Psoas muscle (tissue), 8 donors: ENCODE results near the gene PRMT7. TPM values are rescaled to one million over a fixed set of nuclear protein-coding genes. Genes with fewer than 3 reads are reported as not detected.
A peak's percentile ranks its signal among the peaks of the same experiment; 100 is the strongest.

Source experiments
- ATAC-seq, 4 donors: fragments of 200-7000 bp; cut with Tn5 transposase; one replicate each; pipeline ENCODE4 v1.9.1; 2020; ENCODE audit warnings: moderate library complexity in 3 of 4, mild to moderate bottlenecking in 2 of 4
- DNase-seq, 2 donors: peaks; one replicate each; pipeline ENCODE4 v3.0.0-alpha.2; 2020
- H3K27ac ChIP-seq: fragments of 200-600 bp; one replicate; pipeline ENCODE4 v1.8.0; 2022
- H3K27me3 ChIP-seq, 3 donors: fragments of 200-600 bp in 1 of 3; one replicate each; pipeline versions ENCODE4 v1.6.1 to v1.8.0; 2013 to 2022; ENCODE audit warnings: low read length in 2 of 3, mild to moderate bottlenecking in 2 of 3, moderate library complexity in 1 of 3; ENCODE audit not compliant: insufficient read depth in 3 of 3
- H3K36me3 ChIP-seq, 2 donors: fragments of 200-600 bp in 1 of 2; one replicate each; pipeline versions ENCODE4 v1.6.1 to v1.8.0; 2013 to 2022; ENCODE audit warnings: low read depth in 1 of 2, mild to moderate bottlenecking in 1 of 2, moderate library complexity in 1 of 2; ENCODE audit not compliant: insufficient read depth in 1 of 2
- H3K4me1 ChIP-seq: fragments of 200-600 bp; one replicate; pipeline ENCODE4 v1.8.0; 2022
- H3K4me3 ChIP-seq: fragments of 200-600 bp; one replicate; pipeline ENCODE4 v1.8.0; 2022; ENCODE audit warnings: mild to moderate bottlenecking
- H3K9me3 ChIP-seq: fragments of 200-600 bp; one replicate; pipeline ENCODE4 v1.8.0; 2022
- WGBS, 3 donors: extraction: QIAGEN DNeasy Blood & Tissue Kit; methylation state at CpG; one replicate each; pipeline versions ENCODE4 v1.1.6 to v1.1.7; 2013; 5-methylcytosine and 5-hydroxymethylcytosine counted together
- intact Hi-C, 2 donors: fragments of 100-400 bp; cut with DNase I; formaldehyde crosslinking; loops; one replicate each; pipeline versions ENCODE4 v1.11.0 to v1.14.2; 2022
- polyA plus RNA-seq, 3 donors: library from polyadenylated mRNA; stranded (reverse); fragments of 200-250 nt; gene quantifications; one replicate each; pipeline ENCODE4 v1.2.3, GENCODE V29; 2013
- total RNA-seq, 4 donors: library from RNA; stranded (reverse); fragmentation: NEBNext Ultra II Directional in 2 of 4; extraction: Animal tissue kit (Norgen Biotek cat#: 25700) in 2 of 4; gene quantifications; one replicate each; pipeline versions ENCODE4 v1.2.1 to v1.2.4, GENCODE V29; 2021 to 2023
- TF ChIP-seq, protein P1 (sequence below): fragments of 200-600 bp; IDR thresholded peaks from one replicate; pipeline ENCODE4 v1.8.0; 2022; ENCODE audit warnings: antibody characterized with exemption
- donor health status: healthy with polysubstance abuse.
- donor health status: DM: no; HTN: no; CAD: no; lungs with moderate emphysema.
- donor health status: Bipolar disorder and iron deficiency.
- donor health status: healthy.
- donor health status: DM: yes; HTN: yes; CAD: no.
- donor health status: DM: no; HTN: no; CAD: no.
- donor health status: DM: no; HTN: no; CAD: no.
- donor health status: DM: yes; HTN: yes; CAD: no.

Gene PRMT7
- total and polyA plus RNA-seq, 7 donors: 18.9 to 45.1 (median 26.0) TPM

DNA sequence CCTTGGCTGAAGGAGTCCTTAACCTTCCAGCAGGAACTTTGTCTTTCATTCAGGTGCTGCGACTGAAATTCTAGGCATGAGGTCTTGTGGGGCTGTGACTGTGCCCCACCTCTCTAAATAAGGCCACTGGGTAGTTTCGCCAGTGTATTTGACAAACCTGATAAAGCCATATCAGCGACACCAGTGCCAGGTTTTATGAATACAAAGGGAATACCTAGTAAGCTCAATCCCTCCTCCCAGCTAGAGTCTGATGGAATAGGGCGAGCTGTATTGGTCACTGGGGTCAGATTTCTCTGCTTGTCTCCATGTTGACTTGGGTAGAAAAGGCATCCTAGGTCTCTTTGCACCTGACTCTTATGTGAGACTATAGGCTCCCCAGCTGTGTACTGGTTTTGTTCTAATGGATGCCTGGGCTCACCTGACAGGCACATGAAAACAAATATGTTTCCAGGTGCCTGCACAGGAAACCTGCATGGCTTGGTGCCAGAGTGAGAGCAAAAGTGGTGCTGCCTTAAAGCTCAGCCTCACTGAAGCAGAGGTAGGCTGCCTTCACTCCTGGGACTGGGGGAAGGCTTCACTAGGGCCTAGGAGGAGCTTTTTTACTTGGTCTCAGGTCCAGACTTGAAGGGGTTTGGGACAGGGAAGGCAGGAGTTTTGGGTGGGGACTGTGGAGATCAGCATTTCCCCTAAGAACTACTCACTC, 38.2 kb upstream of the PRMT7 start:
- WGBS, 3 donors: 79 to 93% (median 90%) methylated on average over 4 of the region's 4 CpGs
- Histone ChIP-seq H3K4me3 (peak overlapping the region; percentile 97), H3K36me3 (peaks cover 0 to 88% of the 10 kb centered on the region in 2 donors), H3K27ac (peak overlapping the region; percentile 92), H3K27me3 (no peaks in the 10 kb centered on the region), H3K4me1 (peaks cover 86% of the 10 kb centered on the region), H3K9me3 (no peaks in the 10 kb centered on the region)
- intact Hi-C loops: no loop called here
- DNase-seq (no peak), ATAC-seq (no peak)
- TF ChIP-seq, protein P1, sequence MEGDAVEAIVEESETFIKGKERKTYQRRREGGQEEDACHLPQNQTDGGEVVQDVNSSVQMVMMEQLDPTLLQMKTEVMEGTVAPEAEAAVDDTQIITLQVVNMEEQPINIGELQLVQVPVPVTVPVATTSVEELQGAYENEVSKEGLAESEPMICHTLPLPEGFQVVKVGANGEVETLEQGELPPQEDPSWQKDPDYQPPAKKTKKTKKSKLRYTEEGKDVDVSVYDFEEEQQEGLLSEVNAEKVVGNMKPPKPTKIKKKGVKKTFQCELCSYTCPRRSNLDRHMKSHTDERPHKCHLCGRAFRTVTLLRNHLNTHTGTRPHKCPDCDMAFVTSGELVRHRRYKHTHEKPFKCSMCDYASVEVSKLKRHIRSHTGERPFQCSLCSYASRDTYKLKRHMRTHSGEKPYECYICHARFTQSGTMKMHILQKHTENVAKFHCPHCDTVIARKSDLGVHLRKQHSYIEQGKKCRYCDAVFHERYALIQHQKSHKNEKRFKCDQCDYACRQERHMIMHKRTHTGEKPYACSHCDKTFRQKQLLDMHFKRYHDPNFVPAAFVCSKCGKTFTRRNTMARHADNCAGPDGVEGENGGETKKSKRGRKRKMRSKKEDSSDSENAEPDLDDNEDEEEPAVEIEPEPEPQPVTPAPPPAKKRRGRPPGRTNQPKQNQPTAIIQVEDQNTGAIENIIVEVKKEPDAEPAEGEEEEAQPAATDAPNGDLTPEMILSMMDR: no peak

DNA sequence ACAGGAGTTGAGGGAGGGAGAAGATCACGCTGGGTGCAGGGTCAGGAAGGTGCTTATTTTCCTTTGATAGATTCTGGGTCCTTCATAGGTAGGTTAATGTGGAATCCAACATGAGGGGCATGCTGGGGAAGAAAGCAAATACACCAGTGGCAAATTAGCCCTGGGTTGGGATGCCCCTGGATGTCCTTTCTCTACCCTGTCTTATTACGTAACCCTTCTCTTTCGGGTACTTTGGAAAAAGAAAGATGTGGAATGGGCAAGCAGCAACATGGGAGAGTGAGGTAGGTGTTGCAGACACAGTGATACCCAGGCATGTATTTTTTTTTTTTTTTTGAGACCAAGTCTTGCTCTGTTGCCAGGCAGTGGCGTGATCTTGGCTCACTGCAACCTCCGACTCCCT, 37.4 kb upstream of the PRMT7 start:
- intact Hi-C loops: no loop called here
- TF ChIP-seq, protein P1: no peak
- ATAC-seq (no peak), DNase-seq (no peak)
- Histone ChIP-seq H3K27me3 (no peaks in the 10 kb centered on the region), H3K27ac (peak overlapping the region; percentile 92), H3K4me3 (peak overlapping the region; percentile 97), H3K4me1 (peaks cover 78% of the 10 kb centered on the region), H3K36me3 (peaks cover 0 to 85% of the 10 kb centered on the region in 2 donors), H3K9me3 (no peaks in the 10 kb centered on the region)
- 79 to 92% (median 81%) methylated on average over 5 of the region's 5 CpGs for WGBS, 3 donors

DNA sequence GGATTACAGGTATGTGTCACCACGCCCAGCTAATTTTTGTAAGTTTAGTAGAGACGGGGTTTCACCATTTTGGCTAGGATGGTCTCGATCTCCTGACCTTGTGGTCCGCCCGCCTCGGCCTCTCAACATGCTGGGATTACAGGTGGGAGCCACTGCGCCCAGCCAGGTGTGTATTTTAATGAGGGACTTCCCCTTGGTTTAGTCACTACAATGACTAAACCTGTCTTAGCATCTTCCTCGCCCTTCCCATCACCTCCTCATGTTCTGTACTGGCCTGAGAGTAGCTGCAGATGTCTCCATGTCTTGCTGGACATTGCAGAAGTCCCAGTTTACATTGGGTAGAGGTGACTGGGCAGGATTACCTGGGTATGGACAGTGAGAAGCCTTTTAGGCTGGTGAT, 36.9 kb upstream of the PRMT7 start:
- intact Hi-C loops: no loop called here
- 92 to 98% (median 97%) methylated on average over 8 of the region's 8 CpGs for WGBS, 3 donors
- DNase-seq: no peak
- Histone ChIP-seq H3K4me3 (no peak overlapping the region), H3K4me1 (peaks cover 75% of the 10 kb centered on the region), H3K9me3 (no peaks in the 10 kb centered on the region), H3K27me3 (no peaks in the 10 kb centered on the region), H3K27ac (peak overlapping the region; percentile 92), H3K36me3 (peaks cover 0 to 81% of the 10 kb centered on the region in 2 donors)
- TF ChIP-seq, protein P1: no peak
- peak in 1 of 4 donors; percentile 20 for ATAC-seq

DNA sequence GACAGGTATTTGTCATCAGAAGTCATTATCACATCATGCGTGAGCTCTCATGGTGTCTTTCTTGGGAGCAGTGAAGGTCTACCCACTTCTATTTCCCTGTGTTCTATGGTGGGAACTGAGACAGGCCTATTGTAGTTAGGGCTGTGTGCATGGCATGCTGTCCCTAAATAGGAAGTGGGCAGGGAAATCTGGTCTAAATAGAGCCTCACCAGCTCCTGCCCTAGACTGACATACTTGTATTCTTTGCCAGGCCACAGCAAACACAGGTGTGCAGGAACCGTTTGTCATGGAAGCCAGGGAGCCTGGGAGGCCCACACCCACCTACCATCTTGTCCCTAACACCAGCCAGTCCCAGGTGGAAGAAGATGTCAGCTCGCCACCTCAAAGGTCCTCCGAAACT, 36.4 kb upstream of the PRMT7 start:
- DNase-seq (no peak), ATAC-seq (peak; percentile 20 to 74 (median 50))
- 69 to 85% (median 80%) methylated on average over 4 of the region's 4 CpGs for WGBS, 3 donors
- Histone ChIP-seq H3K27ac (peak overlapping the region; percentile 92), H3K4me3 (peak overlapping the region; percentile 8), H3K9me3 (no peaks in the 10 kb centered on the region), H3K4me1 (peaks cover 74% of the 10 kb centered on the region), H3K36me3 (peaks cover 0 to 81% of the 10 kb centered on the region in 2 donors), H3K27me3 (no peaks in the 10 kb centered on the region)
- intact Hi-C loops: no loop called here
- TF ChIP-seq, protein P1: no peak
